Mucosa of gallbladder (tissue), 1 donor: ENCODE data around the gene NKAIN2. TPM values are rescaled to one million over a fixed set of nuclear protein-coding genes. Genes with fewer than 3 reads are reported as not detected.
"Not testable (repeated sequence)": the region's sequence is repeated elsewhere in the genome, so short reads cannot be mapped to it uniquely, and the experiment has no call there.

ENCODE experiments used
- DNase-seq: peaks from one replicate; pipeline ENCODE4 v3.0.0-alpha.2; 2020; ENCODE audit warnings: low spot score
- total RNA-seq: library from RNA; stranded (reverse); gene quantifications from one replicate; pipeline ENCODE4 v1.2.1, GENCODE V29; 2021
- donor health status: DM: no; HTN: no; CAD: no.

NKAIN2 gene
- total RNA-seq, 1 donor from 2014 or later = 0.29 TPM

GRCh38 chr6:124677874-124678273 lies 874.2 kb downstream of the NKAIN2 start:
- no peak for DNase-seq

- no peak for DNase-seq
Observed at GRCh38 chr6:124679387-124679786, 875.7 kb downstream of the NKAIN2 start.

- DNase-seq = no peak
Observed at GRCh38 chr6:124682751-124683150, 879.1 kb downstream of the NKAIN2 start.

GRCh38 chr6:124683507-124683906 lies 879.8 kb downstream of the NKAIN2 start:
- DNase-seq = no peak

GRCh38 chr6:124684621-124685020 lies 881.0 kb downstream of the NKAIN2 start:
- DNase-seq = no peak

GRCh38 chr6:124688369-124688768 lies 884.7 kb downstream of the NKAIN2 start:
- no peak for DNase-seq

GRCh38 chr6:124694139-124694705 lies 890.6 kb downstream of the NKAIN2 start:
- DNase-seq = no peak

- DNase-seq = no peak
Observed at GRCh38 chr6:124699038-124699437, 895.4 kb downstream of the NKAIN2 start.

- DNase-seq = no peak
Observed at GRCh38 chr6:124703541-124703940, 899.9 kb downstream of the NKAIN2 start.

GRCh38 chr6:124712532-124712931 lies 908.9 kb downstream of the NKAIN2 start:
- not testable (repeated sequence) for DNase-seq

- no peak for DNase-seq
Observed at GRCh38 chr6:124714728-124715127, 911.1 kb downstream of the NKAIN2 start.

GRCh38 chr6:124719913-124720312 lies 916.2 kb downstream of the NKAIN2 start:
- no peak for DNase-seq

GRCh38 chr6:124721331-124721730 lies 917.7 kb downstream of the NKAIN2 start:
- DNase-seq = no peak

- DNase-seq = no peak
Observed at GRCh38 chr6:124722141-124722878, 918.6 kb downstream of the NKAIN2 start.

- no peak for DNase-seq
Observed at GRCh38 chr6:124723671-124724070, 920.0 kb downstream of the NKAIN2 start.

GRCh38 chr6:124737804-124738203 lies 934.1 kb downstream of the NKAIN2 start:
- DNase-seq = not testable (repeated sequence)

- no peak for DNase-seq
Observed at GRCh38 chr6:124738482-124738881, 934.8 kb downstream of the NKAIN2 start.

GRCh38 chr6:124741341-124741740 lies 937.7 kb downstream of the NKAIN2 start:
- DNase-seq = no peak

GRCh38 chr6:124742971-124743370 lies 939.3 kb downstream of the NKAIN2 start:
- DNase-seq = no peak

- no peak for DNase-seq
Observed at GRCh38 chr6:124743420-124743819, 939.8 kb downstream of the NKAIN2 start.

- DNase-seq = no peak
Observed at GRCh38 chr6:124747349-124747748, 943.7 kb downstream of the NKAIN2 start.

- no peak for DNase-seq
Observed at GRCh38 chr6:124748778-124749177, 945.1 kb downstream of the NKAIN2 start.

GRCh38 chr6:124753001-124753400 lies 949.3 kb downstream of the NKAIN2 start:
- DNase-seq = no peak
